H9 (cell line): ENCODE measurements around the gene ARNT2. TPM values are rescaled to one million over a fixed set of nuclear protein-coding genes. Genes with fewer than 3 reads are reported as not detected.

ENCODE experiments used
- DNase-seq: peaks from one replicate; pipeline ENCODE4 v3.0.0-alpha.2; 2017
- H2AFZ ChIP-seq: one replicate; pipeline ENCODE4 v1.6.1; 2013; ENCODE audit warnings: mild to moderate bottlenecking, low read length, control low read depth, moderate library complexity
- H2AK5ac ChIP-seq: 2 replicates; pipeline ENCODE4 v1.6.1; 2013; ENCODE audit warnings: low read length, control low read depth, mixed read lengths; ENCODE audit not compliant: insufficient read length
- H2BK120ac ChIP-seq: one replicate; pipeline ENCODE4 v1.6.1; 2013; ENCODE audit warnings: low read depth, mild to moderate bottlenecking, low read length, control low read depth, inconsistent platforms; ENCODE audit not compliant: poor library complexity, severe bottlenecking
- H2BK12ac ChIP-seq: 2 replicates; pipeline ENCODE4 v1.6.1; 2013; ENCODE audit warnings: low read length, control low read depth, mixed read lengths, low read depth; ENCODE audit not compliant: insufficient read length
- H2BK15ac ChIP-seq: 2 replicates; pipeline ENCODE4 v1.6.1; 2013; ENCODE audit warnings: low read depth, low read length, control low read depth
- H2BK20ac ChIP-seq: one replicate; pipeline ENCODE4 v1.6.1; 2013; ENCODE audit warnings: low read depth, mild to moderate bottlenecking, low read length, control low read depth, inconsistent platforms; ENCODE audit not compliant: poor library complexity, severe bottlenecking
- H2BK5ac ChIP-seq: 2 replicates; pipeline ENCODE4 v1.6.1; 2013; ENCODE audit warnings: low read length, control low read depth, mixed read lengths; ENCODE audit not compliant: insufficient read length
- H3K14ac ChIP-seq: 2 replicates; pipeline ENCODE4 v1.6.1; 2013; ENCODE audit warnings: low read length, control low read depth; ENCODE audit not compliant: insufficient read depth
- H3K18ac ChIP-seq: 2 replicates; pipeline ENCODE4 v1.6.1; 2013; ENCODE audit warnings: low read depth, mild to moderate bottlenecking, mixed read lengths, low read length, control low read depth; ENCODE audit not compliant: insufficient read length
- H3K23ac ChIP-seq: 2 replicates; pipeline ENCODE4 v1.6.1; 2013; ENCODE audit warnings: low read length, control low read depth, mixed read lengths, low read depth; ENCODE audit not compliant: insufficient read length
- H3K23me2 ChIP-seq: 2 replicates; pipeline ENCODE4 v1.6.1; 2013; ENCODE audit warnings: low read depth, mild to moderate bottlenecking, mixed read lengths, low read length, control low read depth; ENCODE audit not compliant: insufficient read length, poor library complexity, severe bottlenecking
- H3K27ac ChIP-seq: 2 replicates; pipeline ENCODE4 v1.5.1; 2013; ENCODE audit warnings: low read length, control low read depth, mixed read lengths, low read depth; ENCODE audit not compliant: insufficient read length
- H3K27me3 ChIP-seq: 2 replicates; pipeline ENCODE4 v1.6.1; 2013; ENCODE audit warnings: low read length, control low read depth, inconsistent platforms; ENCODE audit not compliant: insufficient read depth
- H3K4ac ChIP-seq: 2 replicates; pipeline ENCODE4 v1.6.1; 2013; ENCODE audit warnings: low read depth, mild to moderate bottlenecking, control low read depth, inconsistent platforms, low read length, moderate library complexity
- H3K4me1 ChIP-seq: 2 replicates; pipeline ENCODE4 v1.6.1; 2013; ENCODE audit warnings: low read length, control low read depth, inconsistent platforms; ENCODE audit not compliant: insufficient read depth
- H3K4me2 ChIP-seq: 2 replicates; pipeline ENCODE4 v1.6.1; 2013; ENCODE audit warnings: low read length, control low read depth, mixed read lengths; ENCODE audit not compliant: insufficient read length, insufficient read depth
- H3K56ac ChIP-seq: 2 replicates; pipeline ENCODE4 v1.6.1; 2013; ENCODE audit warnings: low read depth, mild to moderate bottlenecking, mixed read lengths, low read length, control low read depth; ENCODE audit not compliant: insufficient read length
- H3K79me1 ChIP-seq: 2 replicates; pipeline ENCODE4 v1.6.1; 2013; ENCODE audit warnings: low read depth, mild to moderate bottlenecking, moderate library complexity, low read length, control low read depth, inconsistent platforms; ENCODE audit not compliant: insufficient read depth, poor library complexity, severe bottlenecking
- H3K79me2 ChIP-seq: 2 replicates; pipeline ENCODE4 v1.6.1; 2013; ENCODE audit warnings: low read length, control low read depth, inconsistent platforms; ENCODE audit not compliant: insufficient read depth
- H3K9ac ChIP-seq: 2 replicates; pipeline ENCODE4 v1.6.1; 2013; ENCODE audit warnings: low read length, control low read depth, mixed read lengths; ENCODE audit not compliant: insufficient read length; ENCODE audit errors: extremely low read depth
- H3K9me3 ChIP-seq: one replicate; pipeline ENCODE4 v1.6.1; 2013; ENCODE audit warnings: low read depth, low read length, inconsistent platforms; ENCODE audit not compliant: control insufficient read depth
- H3T11ph ChIP-seq: one replicate; pipeline ENCODE4 v1.6.1; 2013; ENCODE audit warnings: mild to moderate bottlenecking, low read length, control low read depth, inconsistent platforms
- H4K20me1 ChIP-seq: one replicate; pipeline ENCODE4 v1.6.1; 2013; ENCODE audit not compliant: control insufficient read depth, insufficient read length, insufficient read depth
- H4K5ac ChIP-seq: 2 replicates; pipeline ENCODE4 v1.6.1; 2013; ENCODE audit warnings: low read depth, mild to moderate bottlenecking, mixed read lengths, low read length, control low read depth; ENCODE audit not compliant: insufficient read length
- H4K8ac ChIP-seq: replicated peaks from 2 replicates; pipeline ENCODE4 v1.6.1; 2013; ENCODE audit warnings: low read length, control low read depth, mixed read lengths, low read depth; ENCODE audit not compliant: insufficient read length
- H4K91ac ChIP-seq: 2 replicates; pipeline ENCODE4 v1.6.1; 2013; ENCODE audit warnings: low read depth, mild to moderate bottlenecking, moderate library complexity, mixed read lengths, low read length, control low read depth; ENCODE audit not compliant: insufficient read length
- H3K27ac Mint-ChIP-seq, 3 experiments: 2 replicates in 2 of 3; 3 replicates in 1 of 3; pipeline ENCODE4 v1.8.0; 2020 to 2021; ENCODE audit warnings: mixed read lengths in 3 of 3, mild to moderate bottlenecking in 1 of 3, moderate library complexity in 1 of 3
- H3K27me3 Mint-ChIP-seq: 2 replicates; pipeline ENCODE4 v1.8.0; 2021; ENCODE audit warnings: low read depth, mild to moderate bottlenecking, moderate library complexity, mixed read lengths
- H3K36me3 Mint-ChIP-seq, 3 experiments: 2 replicates in 2 of 3; 3 replicates in 1 of 3; pipeline ENCODE4 v1.8.0; 2020 to 2021; ENCODE audit warnings: low read depth in 3 of 3, mixed read lengths in 3 of 3; ENCODE audit not compliant: insufficient read depth in 1 of 3
- H3K4me1 Mint-ChIP-seq, 2 experiments: 2 replicates each; pipeline ENCODE4 v1.8.0; 2020; ENCODE audit warnings: mixed read lengths in 2 of 2
- H3K4me3 Mint-ChIP-seq, 2 experiments: 2 replicates in 1 of 2; 3 replicates in 1 of 2; pipeline ENCODE4 v1.8.0; 2020 to 2021; ENCODE audit warnings: mild to moderate bottlenecking in 2 of 2, mixed read lengths in 2 of 2, moderate library complexity in 1 of 2
- H3K9me3 Mint-ChIP-seq, 2 experiments: 2 replicates in 1 of 2; 3 replicates in 1 of 2; pipeline ENCODE4 v1.8.0; 2020; ENCODE audit warnings: mild to moderate bottlenecking in 2 of 2, mixed read lengths in 2 of 2, moderate library complexity in 1 of 2
- CTCF ChIP-seq: fragments of 200-600 bp; sonication (generic); conservative IDR thresholded peaks from 3 replicates; pipeline ENCODE4 v1.8.0; 2021; ENCODE audit warnings: antibody characterized with exemption, mild to moderate bottlenecking
- WGBS: extraction: QIAGEN DNeasy Blood & Tissue Kit; methylation state at CpG from one replicate; pipeline ENCODE4 v1.1.7; 2013; ENCODE audit warnings: missing lambda C conversion rate, low lambda C conversion rate, mixed read lengths; ENCODE audit not compliant: insufficient read length; ENCODE audit errors: extremely low coverage; 5-methylcytosine and 5-hydroxymethylcytosine counted together
- total RNA-seq: library from RNA; stranded (reverse); gene quantifications from 2 replicates; pipeline ENCODE4 v1.2.1, GENCODE V29; 2021

The ARNT2 gene
- total RNA-seq, 1 experiment from 2014 or later: 10.5 TPM

- no peak overlapping the region for H2BK5ac ChIP-seq
- H3K14ac ChIP-seq: no peak overlapping the region
- H3T11ph ChIP-seq: no peak overlapping the region
- no peak overlapping the region for H2AK5ac ChIP-seq
- H3K27me3 Mint-ChIP-seq: no peaks in the 10 kb centered on the region
- no CpG with 5 or more reads among the region's 4 CpGs for WGBS
- no peak overlapping the region for H2BK12ac ChIP-seq
- H3K23ac ChIP-seq: no peak overlapping the region
- H3K4me3 Mint-ChIP-seq: no peak overlapping the region
- no peak overlapping the region for H4K91ac ChIP-seq
- no peaks in the 10 kb centered on the region for H3K9me3 ChIP-seq
- no peak overlapping the region for H3K27ac ChIP-seq
- no peak overlapping the region for H2BK120ac ChIP-seq
- no peak overlapping the region for H2AFZ ChIP-seq
- no peaks in the 10 kb centered on the region for H3K79me1 ChIP-seq
- no peak overlapping the region for H2BK15ac ChIP-seq
- no peak overlapping the region for H3K9ac ChIP-seq
- H3K56ac ChIP-seq: no peak overlapping the region
- no peaks in the 10 kb centered on the region for H3K9me3 Mint-ChIP-seq
- H3K4ac ChIP-seq: no peak overlapping the region
- no peak for TF ChIP-seq CTCF
- H2BK20ac ChIP-seq: no peak overlapping the region
- peaks cover 0 to 7% (median 0%) of the 10 kb centered on the region in 3 experiments; a peak in 3 of 7 replicates for H3K36me3 Mint-ChIP-seq
- peak; percentile 8 for DNase-seq
- no peaks in the 10 kb centered on the region for H3K23me2 ChIP-seq
- H4K5ac ChIP-seq: no peak overlapping the region
- H3K4me2 ChIP-seq: no peak overlapping the region
- H3K27me3 ChIP-seq: no peaks in the 10 kb centered on the region
- H3K79me2 ChIP-seq: no peaks in the 10 kb centered on the region
- no peak overlapping the region for H3K27ac Mint-ChIP-seq
- H4K20me1 ChIP-seq: no peaks in the 10 kb centered on the region
- H3K4me1 Mint-ChIP-seq: peaks cover 30 to 33% of the 10 kb centered on the region in 2 experiments
- no peak overlapping the region for H4K8ac ChIP-seq
- H3K4me1 ChIP-seq: peaks cover 4% of the 10 kb centered on the region; the same call in 1 of the 2 replicates
- no peak overlapping the region for H3K18ac ChIP-seq
Measured at GRCh38 chr15:80569656-80570055, 165.5 kb downstream of the ARNT2 start.
